ENCODE measurements around the gene MYO1H.

GRCh38 chr12:109495012-109495411, 147.3 kb downstream of the MYO1H start:
- TF ChIP-seq, protein P1, sequence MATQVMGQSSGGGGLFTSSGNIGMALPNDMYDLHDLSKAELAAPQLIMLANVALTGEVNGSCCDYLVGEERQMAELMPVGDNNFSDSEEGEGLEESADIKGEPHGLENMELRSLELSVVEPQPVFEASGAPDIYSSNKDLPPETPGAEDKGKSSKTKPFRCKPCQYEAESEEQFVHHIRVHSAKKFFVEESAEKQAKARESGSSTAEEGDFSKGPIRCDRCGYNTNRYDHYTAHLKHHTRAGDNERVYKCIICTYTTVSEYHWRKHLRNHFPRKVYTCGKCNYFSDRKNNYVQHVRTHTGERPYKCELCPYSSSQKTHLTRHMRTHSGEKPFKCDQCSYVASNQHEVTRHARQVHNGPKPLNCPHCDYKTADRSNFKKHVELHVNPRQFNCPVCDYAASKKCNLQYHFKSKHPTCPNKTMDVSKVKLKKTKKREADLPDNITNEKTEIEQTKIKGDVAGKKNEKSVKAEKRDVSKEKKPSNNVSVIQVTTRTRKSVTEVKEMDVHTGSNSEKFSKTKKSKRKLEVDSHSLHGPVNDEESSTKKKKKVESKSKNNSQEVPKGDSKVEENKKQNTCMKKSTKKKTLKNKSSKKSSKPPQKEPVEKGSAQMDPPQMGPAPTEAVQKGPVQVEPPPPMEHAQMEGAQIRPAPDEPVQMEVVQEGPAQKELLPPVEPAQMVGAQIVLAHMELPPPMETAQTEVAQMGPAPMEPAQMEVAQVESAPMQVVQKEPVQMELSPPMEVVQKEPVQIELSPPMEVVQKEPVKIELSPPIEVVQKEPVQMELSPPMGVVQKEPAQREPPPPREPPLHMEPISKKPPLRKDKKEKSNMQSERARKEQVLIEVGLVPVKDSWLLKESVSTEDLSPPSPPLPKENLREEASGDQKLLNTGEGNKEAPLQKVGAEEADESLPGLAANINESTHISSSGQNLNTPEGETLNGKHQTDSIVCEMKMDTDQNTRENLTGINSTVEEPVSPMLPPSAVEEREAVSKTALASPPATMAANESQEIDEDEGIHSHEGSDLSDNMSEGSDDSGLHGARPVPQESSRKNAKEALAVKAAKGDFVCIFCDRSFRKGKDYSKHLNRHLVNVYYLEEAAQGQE (IDR thresholded peaks at IDR 0.05; ENCODE audit: insufficient read depth in 1 of 2, low read depth in 2 of 2, low read length in 2 of 2) = no peak
- TF ChIP-seq POLR2AphosphoS5 (IDR thresholded peaks at IDR 0.05; ENCODE audit: low read depth, low read length) (no peak), FOXP2 (optimal IDR thresholded peaks at IDR 0.05; ENCODE audit: borderline replicate concordance, extremely low read depth, extremely low read length, insufficient read depth) (no peak), TAF1 (IDR thresholded peaks at IDR 0.05; ENCODE audit: borderline replicate concordance, insufficient read depth, low read length) (no peak)

All from PFSK-1 (cell line).